ENCODE measurements around the gene SCAMP2.

- TF ChIP-seq CTCF (IDR thresholded peaks at IDR 0.05; ENCODE audit: borderline replicate concordance, extremely low read depth, low read length, poor library complexity, severe bottlenecking) (no peak), EZH2 (IDR thresholded peaks at IDR 0.05; ENCODE audit: borderline replicate concordance, low read depth, low read length, severe bottlenecking) (no peak)
These were observed 17.4 kb upstream of the SCAMP2 start for GRCh38 chr15:74890665-74890960.

Data from DND-41 (cell line).